Naive thymus-derived CD8-positive, alpha-beta T cell (primary cell): ENCODE data around the gene CELF4. TPM values are rescaled to one million over a fixed set of nuclear protein-coding genes. Genes with fewer than 3 reads are reported as not detected.
A peak's percentile ranks its signal among the peaks of the same experiment; 100 is the strongest.

Source experiments
- ATAC-seq, 2 donors: fragments of 150-1000 bp; cut with Tn5 transposase in 1 of 2; sonication (Bioruptor Pico), chemical (Tn5 transposase) in 1 of 2; 1 replicate in 1 of 2; 2 replicates in 1 of 2; pipeline ENCODE4 v1.10.0; 2021; ENCODE audit warnings: mild to moderate bottlenecking in 2 of 2, moderate library complexity in 2 of 2
- POLR2A ChIA-PET: fragments of 350-600 bp; sonication (Branson Sonifier 250); formaldehyde crosslinking; loops from one replicate; lab custom pipeline; 2021; ENCODE audit warnings: antibody characterized with exemption; lab: Charles Lee
- DNase-seq, 10 donors: peaks; one replicate each; pipeline versions ENCODE4 v3.0.0 to v3.0.0-alpha.2; 2020 to 2022
- H3K27ac Mint-ChIP-seq, 10 donors: one replicate each; pipeline ENCODE4 v1.8.0; 2020 to 2022; ENCODE audit warnings: mild to moderate bottlenecking in 10 of 10, mixed read lengths in 10 of 10, moderate library complexity in 4 of 10, inconsistent platforms in 1 of 10
- H3K27me3 Mint-ChIP-seq, 5 donors: one replicate each; pipeline ENCODE4 v1.8.0; 2021 to 2022; ENCODE audit warnings: mixed read lengths in 5 of 5
- H3K36me3 Mint-ChIP-seq, 3 donors: one replicate each; pipeline ENCODE4 v1.8.0; 2020 to 2022; ENCODE audit warnings: mixed read lengths in 3 of 3, mild to moderate bottlenecking in 2 of 3, inconsistent platforms in 1 of 3
- H3K4me1 Mint-ChIP-seq, 4 donors: one replicate each; pipeline ENCODE4 v1.8.0; 2021 to 2022; ENCODE audit warnings: mixed read lengths in 4 of 4
- H3K4me3 Mint-ChIP-seq, 10 donors: one replicate each; pipeline ENCODE4 v1.8.0; 2020 to 2022; ENCODE audit warnings: mild to moderate bottlenecking in 10 of 10, mixed read lengths in 10 of 10, moderate library complexity in 6 of 10, inconsistent platforms in 1 of 10
- H3K9me3 Mint-ChIP-seq, 9 donors: one replicate each; pipeline ENCODE4 v1.8.0; 2020 to 2022; ENCODE audit warnings: mixed read lengths in 9 of 9, mild to moderate bottlenecking in 3 of 9, inconsistent platforms in 1 of 9, moderate library complexity in 1 of 9
- polyA plus RNA-seq, 3 donors: library from polyadenylated mRNA; unstranded; fragments of 300-500 nt; fragmentation: Illumina TruSeq; gene quantifications; one replicate each; pipeline ENCODE4 v1.2.3, GENCODE V29; 2021
- total RNA-seq, 8 experiments: library from RNA in 2 of 8; stranded (reverse) in 2 of 8; gene quantifications; one replicate each; pipeline ENCODE4 v1.2.3 and lab custom pipeline; 2021 to 2026

Gene CELF4
- total and polyA plus RNA-seq, 5 experiments from 2014 or later: 0.08 to 0.43 TPM; not detected in 3

GRCh38 chr18:37509600-37509999 is 56.0 kb downstream of the CELF4 start:
- no peak overlapping the region for H3K27ac Mint-ChIP-seq
- H3K36me3 Mint-ChIP-seq: peaks cover 0 to 17% (median 2%) of the 10 kb centered on the region in 3 donors
- DNase-seq (no peak), ATAC-seq (no peak)
- peaks cover 0 to 27% (median 0%) of the 10 kb centered on the region in 5 donors for H3K27me3 Mint-ChIP-seq
- peaks cover 0 to 2% (median 0%) of the 10 kb centered on the region in 4 donors for H3K4me1 Mint-ChIP-seq
- H3K4me3 Mint-ChIP-seq: no peak overlapping the region
- H3K9me3 Mint-ChIP-seq: peaks cover 0 to 37% (median 10%) of the 10 kb centered on the region in 9 donors
- POLR2A ChIA-PET: no interaction called here

DNA sequence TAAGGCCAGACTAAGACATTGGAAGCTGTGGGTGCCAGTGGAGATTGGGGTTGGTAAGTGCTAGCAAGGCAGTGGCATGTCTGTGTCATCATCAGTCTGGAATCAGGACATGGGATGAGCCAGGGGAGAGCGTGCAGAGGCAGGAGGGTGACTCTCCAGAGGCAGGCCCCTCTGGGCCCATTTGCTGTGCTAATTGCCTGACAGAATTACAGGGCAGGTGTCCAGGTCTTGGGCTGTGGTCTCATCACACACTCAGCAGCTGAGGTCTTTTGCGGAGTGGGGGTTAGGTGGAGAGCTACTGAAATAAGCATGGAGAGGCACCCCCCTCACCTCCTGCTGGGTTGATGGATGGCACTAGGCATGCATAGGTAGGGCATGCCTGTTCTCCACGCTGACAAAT is 57.4 kb downstream of the CELF4 start:
- POLR2A ChIA-PET: no interaction called here
- no peak overlapping the region for H3K27ac Mint-ChIP-seq
- H3K9me3 Mint-ChIP-seq: peaks cover 0 to 37% (median 10%) of the 10 kb centered on the region in 9 donors
- DNase-seq: no peak
- peaks cover 0 to 2% (median 0%) of the 10 kb centered on the region in 4 donors for H3K4me1 Mint-ChIP-seq
- H3K36me3 Mint-ChIP-seq: peaks cover 0 to 17% (median 2%) of the 10 kb centered on the region in 3 donors
- ATAC-seq: no peak
- H3K4me3 Mint-ChIP-seq: no peak overlapping the region
- H3K27me3 Mint-ChIP-seq: peaks cover 0 to 15% (median 0%) of the 10 kb centered on the region in 5 donors

GRCh38 chr18:37507239-37507638 is 58.4 kb downstream of the CELF4 start:
- no peak for ATAC-seq
- POLR2A ChIA-PET: no interaction called here
- Mint-ChIP-seq H3K36me3 (peaks cover 0 to 17% (median 2%) of the 10 kb centered on the region in 3 donors), H3K4me1 (peaks cover 0 to 2% (median 0%) of the 10 kb centered on the region in 4 donors), H3K4me3 (no peak overlapping the region), H3K27me3 (peaks cover 0 to 8% (median 2%) of the 10 kb centered on the region in 5 donors), H3K27ac (no peak overlapping the region), H3K9me3 (peaks cover 0 to 30% (median 10%) of the 10 kb centered on the region in 9 donors)
- DNase-seq: no peak

DNA sequence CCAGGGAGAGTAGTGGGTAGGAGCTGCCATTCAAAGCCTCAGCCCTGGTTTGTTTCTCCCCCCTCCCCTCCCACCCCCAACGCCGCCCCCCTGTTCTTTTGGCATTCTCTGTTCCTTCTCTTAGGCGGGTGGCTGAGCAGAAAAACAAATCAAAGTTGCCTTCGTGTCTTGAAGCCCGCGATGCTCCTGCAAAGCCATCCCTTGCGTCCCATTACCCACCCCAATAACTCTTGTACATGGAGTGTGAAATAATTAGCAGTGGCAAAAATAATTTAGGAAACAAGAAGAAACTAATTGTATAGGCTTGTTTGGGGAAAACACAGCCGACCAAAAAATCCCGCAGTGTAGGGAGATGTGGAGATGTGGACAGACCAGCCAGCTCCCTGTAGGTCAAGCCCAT is 59.6 kb downstream of the CELF4 start:
- Mint-ChIP-seq H3K4me1 (no peaks in the 10 kb centered on the region), H3K4me3 (no peak overlapping the region), H3K27ac (no peak overlapping the region), H3K36me3 (peaks cover 0 to 12% (median 2%) of the 10 kb centered on the region in 3 donors), H3K27me3 (peaks cover 2 to 10% (median 5%) of the 10 kb centered on the region in 5 donors), H3K9me3 (peaks cover 0 to 18% (median 10%) of the 10 kb centered on the region in 9 donors)
- DNase-seq (peak in 1 of 10 donors; percentile 8), ATAC-seq (no peak)
- POLR2A ChIA-PET: no interaction called here

GRCh38 chr18:37505321-37505720 is 60.3 kb downstream of the CELF4 start:
- DNase-seq (no peak), ATAC-seq (no peak)
- POLR2A ChIA-PET: no interaction called here
- Mint-ChIP-seq H3K36me3 (peaks cover 0 to 8% (median 2%) of the 10 kb centered on the region in 3 donors), H3K9me3 (peaks cover 0 to 12% (median 7%) of the 10 kb centered on the region in 9 donors), H3K4me3 (no peak overlapping the region), H3K27ac (no peak overlapping the region), H3K4me1 (no peaks in the 10 kb centered on the region), H3K27me3 (peaks cover 2 to 13% (median 5%) of the 10 kb centered on the region in 5 donors)

DNA sequence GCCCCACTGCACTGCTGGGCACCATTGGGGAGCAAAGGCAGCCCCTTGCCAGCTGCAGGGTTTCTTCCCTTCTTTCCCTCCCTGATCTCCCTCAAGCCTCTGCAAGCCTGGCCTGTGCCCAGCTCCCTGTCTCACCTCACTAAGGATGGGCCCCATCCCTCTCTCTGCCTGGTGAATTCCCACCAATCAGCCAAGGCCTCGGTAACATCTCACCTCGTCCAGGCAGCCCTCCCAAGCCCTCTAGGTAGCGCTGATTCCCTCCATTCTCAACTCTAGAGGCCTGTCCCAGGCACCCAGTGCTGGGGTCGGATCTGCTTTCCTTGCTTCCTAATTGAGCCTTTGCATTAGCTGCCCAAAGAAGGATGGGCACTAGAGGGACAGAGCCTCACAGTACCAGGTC is 63.0 kb downstream of the CELF4 start:
- no peak overlapping the region for H3K4me3 Mint-ChIP-seq
- H3K36me3 Mint-ChIP-seq: no peaks in the 10 kb centered on the region
- POLR2A ChIA-PET: no interaction called here
- H3K4me1 Mint-ChIP-seq: no peaks in the 10 kb centered on the region
- peaks cover 0 to 4% (median 0%) of the 10 kb centered on the region in 9 donors for H3K9me3 Mint-ChIP-seq
- ATAC-seq: no peak
- DNase-seq: no peak
- no peak overlapping the region for H3K27ac Mint-ChIP-seq
- H3K27me3 Mint-ChIP-seq: peaks cover 6 to 26% (median 14%) of the 10 kb centered on the region in 5 donors

DNA sequence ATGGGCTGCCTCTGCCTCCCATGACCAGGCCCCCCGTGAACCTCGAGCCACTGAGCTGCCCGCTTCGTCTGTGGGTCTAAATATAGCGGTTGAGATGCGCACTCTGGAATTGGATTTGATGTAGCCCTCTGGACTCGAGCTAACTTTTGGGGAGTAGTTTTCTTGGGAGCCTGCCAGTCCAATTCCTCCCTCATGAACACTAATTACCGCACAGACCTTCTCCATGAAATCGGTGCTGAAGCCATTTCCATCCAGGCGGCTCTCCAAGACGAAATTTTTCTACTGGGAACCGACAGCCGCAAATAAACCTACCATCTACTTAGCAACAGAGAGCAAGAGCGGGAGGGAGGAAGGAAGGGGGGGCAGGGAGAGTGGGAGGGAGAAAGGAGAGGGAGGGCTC is 63.6 kb downstream of the CELF4 start:
- Mint-ChIP-seq H3K4me3 (no peak overlapping the region), H3K4me1 (no peaks in the 10 kb centered on the region), H3K27ac (no peak overlapping the region), H3K36me3 (no peaks in the 10 kb centered on the region), H3K27me3 (peaks cover 6 to 26% (median 14%) of the 10 kb centered on the region in 5 donors), H3K9me3 (peaks cover 0 to 4% (median 0%) of the 10 kb centered on the region in 9 donors)
- POLR2A ChIA-PET: no interaction called here
- ATAC-seq (no peak), DNase-seq (no peak)

- ATAC-seq (no peak), DNase-seq (no peak)
- Mint-ChIP-seq H3K27ac (no peak overlapping the region), H3K27me3 (peaks cover 6 to 26% (median 14%) of the 10 kb centered on the region in 5 donors), H3K9me3 (peaks cover 0 to 4% (median 0%) of the 10 kb centered on the region in 9 donors), H3K36me3 (no peaks in the 10 kb centered on the region), H3K4me1 (no peaks in the 10 kb centered on the region), H3K4me3 (no peak overlapping the region)
- POLR2A ChIA-PET: no interaction called here
These were observed 64.5 kb downstream of the CELF4 start for GRCh38 chr18:37501136-37501535.

GRCh38 chr18:37499913-37500312 is 65.7 kb downstream of the CELF4 start:
- Mint-ChIP-seq H3K36me3 (no peaks in the 10 kb centered on the region), H3K27ac (no peak overlapping the region), H3K4me3 (no peak overlapping the region), H3K9me3 (peaks cover 0 to 2% (median 0%) of the 10 kb centered on the region in 9 donors), H3K27me3 (peaks cover 6 to 26% (median 18%) of the 10 kb centered on the region in 5 donors), H3K4me1 (no peaks in the 10 kb centered on the region)
- DNase-seq: no peak
- POLR2A ChIA-PET: no interaction called here
- ATAC-seq: no peak

- Mint-ChIP-seq H3K4me3 (no peak overlapping the region), H3K9me3 (peaks cover 0 to 2% (median 0%) of the 10 kb centered on the region in 9 donors), H3K27me3 (peaks cover 6 to 30% (median 22%) of the 10 kb centered on the region in 5 donors), H3K36me3 (no peaks in the 10 kb centered on the region), H3K27ac (no peak overlapping the region), H3K4me1 (no peaks in the 10 kb centered on the region)
- ATAC-seq (no peak), DNase-seq (no peak)
- POLR2A ChIA-PET: no interaction called here
These were observed 66.6 kb downstream of the CELF4 start for GRCh38 chr18:37499044-37499443.

DNA sequence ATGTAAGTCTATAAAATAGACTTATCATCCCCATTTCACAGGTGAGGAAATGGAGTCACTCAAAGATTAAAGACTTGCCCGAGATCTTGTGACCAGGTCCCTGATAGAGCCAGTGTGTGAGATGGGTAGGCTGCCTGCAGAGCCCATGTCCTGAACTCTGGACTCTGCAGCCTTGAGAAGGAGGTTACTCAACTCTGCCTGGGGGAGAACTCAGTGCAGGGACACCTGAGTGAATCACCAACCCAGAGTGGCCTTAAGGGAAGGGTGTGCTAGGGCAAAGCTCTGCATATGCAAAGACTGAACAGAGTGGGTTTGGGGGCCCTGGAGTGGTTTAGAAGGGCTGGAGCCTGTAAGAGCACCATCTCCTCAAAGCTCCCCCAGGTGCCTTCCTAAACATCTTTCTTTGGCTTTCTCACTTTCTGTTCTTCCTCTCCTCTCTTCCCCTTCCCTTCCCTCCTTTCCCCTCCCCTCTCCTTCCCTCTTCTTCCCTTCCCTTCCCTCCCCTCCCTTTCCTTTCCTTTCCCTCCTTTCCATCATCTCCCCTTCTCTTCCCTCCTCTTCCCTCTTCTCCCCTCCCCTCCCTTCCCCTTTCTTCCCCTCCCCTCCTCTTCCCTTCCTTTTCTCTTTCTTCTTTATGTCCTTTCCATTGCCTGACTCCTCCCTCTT is 67.6 kb downstream of the CELF4 start:
- H3K27ac Mint-ChIP-seq: no peak overlapping the region
- POLR2A ChIA-PET: no interaction called here
- peaks cover 0 to 2% (median 0%) of the 10 kb centered on the region in 9 donors for H3K9me3 Mint-ChIP-seq
- no peaks in the 10 kb centered on the region for H3K36me3 Mint-ChIP-seq
- H3K27me3 Mint-ChIP-seq: peaks cover 7 to 40% (median 26%) of the 10 kb centered on the region in 5 donors
- H3K4me3 Mint-ChIP-seq: no peak overlapping the region
- no peaks in the 10 kb centered on the region for H3K4me1 Mint-ChIP-seq
- DNase-seq: no peak
- ATAC-seq: no peak

- H3K27me3 Mint-ChIP-seq: peaks cover 4 to 45% (median 27%) of the 10 kb centered on the region in 5 donors
These were observed 69.0 kb downstream of the CELF4 start for GRCh38 chr18:37496568-37496967.

GRCh38 chr18:37495354-37495753 is 70.2 kb downstream of the CELF4 start:
- Mint-ChIP-seq H3K27ac (no peak overlapping the region), H3K27me3 (peaks cover 8 to 47% (median 24%) of the 10 kb centered on the region in 5 donors), H3K4me3 (no peak overlapping the region), H3K9me3 (peaks cover 0 to 3% (median 0%) of the 10 kb centered on the region in 9 donors), H3K4me1 (no peaks in the 10 kb centered on the region), H3K36me3 (no peaks in the 10 kb centered on the region)
- POLR2A ChIA-PET: no interaction called here
- ATAC-seq (no peak), DNase-seq (no peak)

More at GRCh38 chr18:37496568-37496967, 69.0 kb downstream of the CELF4 start:
- H3K36me3 Mint-ChIP-seq: no peaks in the 10 kb centered on the region
- H3K4me1 Mint-ChIP-seq: no peaks in the 10 kb centered on the region
- H3K27ac Mint-ChIP-seq: no peak overlapping the region
- no peak overlapping the region for H3K4me3 Mint-ChIP-seq
- POLR2A ChIA-PET: no interaction called here
- H3K9me3 Mint-ChIP-seq: peaks cover 0 to 3% (median 0%) of the 10 kb centered on the region in 9 donors
- DNase-seq (no peak), ATAC-seq (no peak)
